ENCODE results near the gene SLC22A16. TPM values are rescaled to one million over a fixed set of nuclear protein-coding genes. Genes with fewer than 3 reads are reported as not detected.

The SLC22A16 gene
- total RNA-seq, 4 donors from 2014 or later = not detected

- no peak overlapping the region for H3K4me3 ChIP-seq
- no peak for ATAC-seq
- no peak for DNase-seq
- TF ChIP-seq POLR2A (IDR thresholded peaks at IDR 0.05) = no peak
- TF ChIP-seq CTCF (IDR thresholded peaks at IDR 0.05 in 4 of 5, conservative IDR thresholded peaks at IDR 0.05 in 1 of 5) = no peak
- H3K27me3 ChIP-seq = no peaks in the 10 kb centered on the region
- no peaks in the 10 kb centered on the region for H3K4me1 ChIP-seq
- intact Hi-C loops (cut with DNase I; ENCODE audit: low total_unique reads) = no loop called here
- H3K27ac ChIP-seq = no peak overlapping the region
- in situ Hi-C loops (cut with MboI; ENCODE audit: low sequenced_read_pairs in 4 of 4) = loop anchor here (5.0 to 10.0 kb wide), 4 partner anchors 152 to 430 kb away; no protein-coding TSS in a partner anchor
- no peaks in the 10 kb centered on the region for H3K9me3 ChIP-seq
- no peaks in the 10 kb centered on the region for H3K36me3 ChIP-seq
These were observed 46.0 kb upstream of the SLC22A16 start for GRCh38 chr6:110522427-110522826.

- in situ Hi-C loops (cut with MboI; ENCODE audit: low sequenced_read_pairs in 4 of 4) (loop anchor here (5.0 to 10.0 kb wide), 4 partner anchors 154 to 431 kb away; no protein-coding TSS in a partner anchor), intact Hi-C loops (cut with DNase I; ENCODE audit: low total_unique reads) (no loop called here)
- ATAC-seq (no peak), DNase-seq (no peak)
- no peak for TF ChIP-seq CTCF (IDR thresholded peaks at IDR 0.05 in 4 of 5, conservative IDR thresholded peaks at IDR 0.05 in 1 of 5)
- TF ChIP-seq POLR2A (IDR thresholded peaks at IDR 0.05) = no peak
- H3K4me3 ChIP-seq = no peak overlapping the region
- no peaks in the 10 kb centered on the region for H3K27me3 ChIP-seq
- H3K36me3 ChIP-seq = no peaks in the 10 kb centered on the region
- H3K4me1 ChIP-seq = no peaks in the 10 kb centered on the region
- no peak overlapping the region for H3K27ac ChIP-seq
- no peaks in the 10 kb centered on the region for H3K9me3 ChIP-seq
These were observed 44.7 kb upstream of the SLC22A16 start for GRCh38 chr6:110520992-110521543.

- DNase-seq (no peak), ATAC-seq (no peak)
- H3K4me3 ChIP-seq = no peak overlapping the region
- no peaks in the 10 kb centered on the region for H3K36me3 ChIP-seq
- intact Hi-C loops (cut with DNase I; ENCODE audit: low total_unique reads) = no loop called here
- in situ Hi-C loops (cut with MboI; ENCODE audit: low sequenced_read_pairs in 4 of 4) = loop anchor here (5.0 to 10.0 kb wide), 4 partner anchors 154 to 432 kb away; no protein-coding TSS in a partner anchor
- H3K9me3 ChIP-seq = no peaks in the 10 kb centered on the region
- H3K27me3 ChIP-seq = no peaks in the 10 kb centered on the region
- no peak overlapping the region for H3K27ac ChIP-seq
- H3K4me1 ChIP-seq = no peaks in the 10 kb centered on the region
- TF ChIP-seq CTCF (IDR thresholded peaks at IDR 0.05 in 4 of 5, conservative IDR thresholded peaks at IDR 0.05 in 1 of 5) (no peak), POLR2A (IDR thresholded peaks at IDR 0.05) (no peak)
These were observed 44.0 kb upstream of the SLC22A16 start for GRCh38 chr6:110520209-110520965.

GRCh38 chr6:110517601-110518281 is 41.3 kb upstream of the SLC22A16 start:
- Histone ChIP-seq H3K27ac (no peak overlapping the region), H3K27me3 (no peaks in the 10 kb centered on the region), H3K4me1 (no peaks in the 10 kb centered on the region), H3K9me3 (no peaks in the 10 kb centered on the region), H3K36me3 (no peaks in the 10 kb centered on the region), H3K4me3 (no peak overlapping the region)
- in situ Hi-C loops (cut with MboI; ENCODE audit: low sequenced_read_pairs in 4 of 4) = no loop called here
- ATAC-seq (no peak), DNase-seq (no peak)
- no peak for TF ChIP-seq CTCF (IDR thresholded peaks at IDR 0.05 in 4 of 5, conservative IDR thresholded peaks at IDR 0.05 in 1 of 5)
- no peak for TF ChIP-seq POLR2A (IDR thresholded peaks at IDR 0.05)
- intact Hi-C loops (cut with DNase I; ENCODE audit: low total_unique reads) = no loop called here

All from gastrocnemius medialis (tissue), 4 donors.